HG02973 (cell line): ENCODE data around the gene LAMTOR5.
"Not testable (repeated sequence)": the region's sequence is repeated elsewhere in the genome, so short reads cannot be mapped to it uniquely, and the experiment has no call there.

Experiments used
- ATAC-seq: cut with Tn5 transposase; IDR thresholded peaks from one replicate; pipeline ENCODE4 v1.9.1; 2021; ENCODE audit warnings: moderate library complexity; ENCODE audit not compliant: unreplicated experiment

The LAMTOR5 gene

GRCh38 chr1:110407260-110408210 is at the start of gene LAMTOR5:
Gene LAMTOR5 (minus strand): TSS chr1:110407694. CDS start chr1:110407620, 74 bp downstream.
- peak; percentile 78 for ATAC-seq

GRCh38 chr1:110457206-110457605 is 49.7 kb upstream of the LAMTOR5 start:
- no peak for ATAC-seq

- ATAC-seq = no peak
Observed at GRCh38 chr1:110455151-110455550, 47.7 kb upstream of the LAMTOR5 start.

- no peak for ATAC-seq
Observed at GRCh38 chr1:110454328-110454727, 46.8 kb upstream of the LAMTOR5 start.

GRCh38 chr1:110453829-110454228 is 46.3 kb upstream of the LAMTOR5 start:
- no peak for ATAC-seq

- ATAC-seq = no peak
Observed at GRCh38 chr1:110452330-110452729, 44.8 kb upstream of the LAMTOR5 start.

- no peak for ATAC-seq
Observed at GRCh38 chr1:110450929-110451328, 43.4 kb upstream of the LAMTOR5 start, which contains the start of gene PROK1. Gene PROK1 (plus strand): TSS chr1:110451149. CDS start chr1:110451217, 68 bp downstream.

- no peak for ATAC-seq
Observed at GRCh38 chr1:110449661-110450651, 42.5 kb upstream of the LAMTOR5 start.

GRCh38 chr1:110444561-110444960 is 37.1 kb upstream of the LAMTOR5 start:
- no peak for ATAC-seq

- no peak for ATAC-seq
Observed at GRCh38 chr1:110443451-110443850, 36.0 kb upstream of the LAMTOR5 start.

GRCh38 chr1:110441888-110442287 is 34.4 kb upstream of the LAMTOR5 start:
- no peak for ATAC-seq

- no peak for ATAC-seq
Observed at GRCh38 chr1:110440877-110441276, 33.4 kb upstream of the LAMTOR5 start.

- ATAC-seq = not testable (repeated sequence)
Observed at GRCh38 chr1:110439873-110440272, 32.4 kb upstream of the LAMTOR5 start.

- ATAC-seq = no peak
Observed at GRCh38 chr1:110438893-110439292, 31.4 kb upstream of the LAMTOR5 start.

- not testable (repeated sequence) for ATAC-seq
Observed at GRCh38 chr1:110437645-110438299, 30.3 kb upstream of the LAMTOR5 start.

- ATAC-seq = no peak
Observed at GRCh38 chr1:110436635-110437034, 29.1 kb upstream of the LAMTOR5 start.

- no peak for ATAC-seq
Observed at GRCh38 chr1:110434946-110435345, 27.5 kb upstream of the LAMTOR5 start.

GRCh38 chr1:110433803-110434202 is 26.3 kb upstream of the LAMTOR5 start:
- no peak for ATAC-seq

- ATAC-seq = no peak
Observed at GRCh38 chr1:110433213-110433612, 25.7 kb upstream of the LAMTOR5 start.

GRCh38 chr1:110430901-110431300 is 23.4 kb upstream of the LAMTOR5 start:
- no peak for ATAC-seq

- ATAC-seq = no peak
Observed at GRCh38 chr1:110430366-110430765, 22.9 kb upstream of the LAMTOR5 start.
